ENCODE data around the gene ZNF786.
A peak's percentile ranks its signal among the peaks of the same experiment; 100 is the strongest.

GRCh38 chr7:149090397-149091195 lies at the start of gene ZNF786:
- TF ChIP-seq CTCF (conservative IDR thresholded peaks at IDR 0.05; ENCODE audit: low read depth, low read length) = peak; percentile 80
- TF ChIP-seq EZH2 (IDR thresholded peaks at IDR 0.05; ENCODE audit: low read length, unreplicated experiment) = no peak
